HG03097 (cell line): ENCODE data around the gene KIF3A.

Experiments used
- ATAC-seq: cut with Tn5 transposase; IDR thresholded peaks from one replicate; pipeline ENCODE4 v1.9.1; 2021; ENCODE audit not compliant: unreplicated experiment, low FRiP score

KIF3A gene

DNA sequence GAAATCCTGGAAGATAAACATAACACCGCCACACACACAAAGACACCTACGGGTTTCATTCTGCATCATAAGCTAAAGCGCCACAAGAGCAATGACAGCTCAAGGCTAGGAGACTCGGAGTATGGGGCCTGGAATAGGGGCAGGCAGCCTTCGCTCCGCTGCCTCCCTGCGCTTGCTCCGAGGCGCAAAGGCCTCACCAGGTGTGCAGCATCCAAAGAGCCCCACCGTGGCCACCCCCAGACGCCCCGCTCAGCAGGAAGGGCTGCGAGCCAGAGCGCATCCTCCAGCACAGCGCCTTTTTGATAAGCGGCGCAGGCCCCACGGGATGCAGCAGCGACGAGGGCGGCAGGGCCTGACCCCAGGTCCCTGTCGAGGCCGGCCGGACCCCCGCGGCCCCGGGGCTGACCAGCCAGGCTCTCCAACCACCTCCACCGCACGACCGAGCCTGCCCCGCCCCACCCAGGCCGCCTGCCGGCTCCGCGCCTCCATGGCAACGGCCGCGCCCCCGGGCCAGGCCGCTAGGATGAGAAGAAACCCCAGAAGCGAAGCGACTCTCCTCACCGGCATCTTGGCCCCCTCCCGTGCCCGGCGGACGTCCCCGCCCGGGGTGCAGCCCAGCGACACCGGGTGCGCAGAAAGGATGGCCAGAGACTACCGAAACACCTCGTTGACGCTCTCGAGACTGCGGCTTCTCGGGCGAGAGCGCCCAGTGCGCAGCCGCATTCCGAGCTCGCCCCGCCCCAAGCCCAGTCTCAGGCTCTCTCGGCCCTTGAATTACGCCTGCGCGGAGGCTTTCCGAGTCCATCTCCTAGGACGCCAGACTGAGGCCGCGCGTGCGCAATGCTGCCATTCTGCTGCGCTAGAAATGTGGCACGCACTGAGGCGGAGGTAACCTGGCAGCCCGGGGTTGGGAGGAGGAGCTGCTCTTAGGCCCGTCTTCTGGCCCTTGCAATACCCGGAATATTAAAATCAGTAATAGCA is at the start of gene KIF3A:
Gene KIF3A (minus strand): TSS at position 694 of the 981 bp plus-strand sequence. CDS start 127 bp downstream, at position 567.
- ATAC-seq, result peak; percentile 87

DNA sequence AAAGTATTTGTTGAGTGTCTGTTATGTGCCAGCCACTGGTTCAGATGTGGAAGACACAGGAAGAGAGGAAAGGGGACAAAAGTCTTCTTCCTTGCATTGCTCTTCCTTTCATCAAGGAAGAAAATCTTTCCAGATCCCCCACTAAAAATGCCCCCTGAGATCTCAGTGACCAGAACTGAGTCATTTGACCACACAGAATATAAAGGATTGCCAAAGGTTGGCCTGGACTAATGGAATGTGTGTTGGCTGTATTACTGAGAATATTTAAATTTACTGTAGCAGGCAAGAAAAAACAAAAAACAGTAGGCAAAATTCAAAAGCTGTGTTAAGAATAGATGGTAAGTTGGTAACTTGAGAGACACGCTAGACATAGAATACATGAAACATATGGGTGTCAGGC is 49.7 kb upstream of the KIF3A start:
- ATAC-seq, result no peak

DNA sequence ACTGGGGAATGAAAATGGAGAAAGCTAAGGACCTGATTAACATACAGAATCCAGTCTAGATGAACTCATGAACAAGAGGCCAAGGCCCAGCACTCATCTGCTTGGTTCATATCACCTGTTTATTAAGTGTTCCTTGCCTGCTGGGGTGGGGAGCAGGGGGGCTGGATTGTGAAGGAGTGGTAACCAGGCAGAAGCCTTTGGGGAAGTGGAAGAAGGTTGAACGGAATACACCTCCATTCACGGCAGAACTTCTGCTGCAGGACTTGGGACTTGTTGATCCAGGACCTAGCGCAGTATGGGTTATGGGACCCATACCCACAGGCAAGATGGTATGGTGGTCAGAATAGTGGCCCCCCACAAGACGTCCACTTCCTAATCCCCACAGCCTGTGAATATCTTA is 48.5 kb upstream of the KIF3A start:
- ATAC-seq, result no peak

DNA sequence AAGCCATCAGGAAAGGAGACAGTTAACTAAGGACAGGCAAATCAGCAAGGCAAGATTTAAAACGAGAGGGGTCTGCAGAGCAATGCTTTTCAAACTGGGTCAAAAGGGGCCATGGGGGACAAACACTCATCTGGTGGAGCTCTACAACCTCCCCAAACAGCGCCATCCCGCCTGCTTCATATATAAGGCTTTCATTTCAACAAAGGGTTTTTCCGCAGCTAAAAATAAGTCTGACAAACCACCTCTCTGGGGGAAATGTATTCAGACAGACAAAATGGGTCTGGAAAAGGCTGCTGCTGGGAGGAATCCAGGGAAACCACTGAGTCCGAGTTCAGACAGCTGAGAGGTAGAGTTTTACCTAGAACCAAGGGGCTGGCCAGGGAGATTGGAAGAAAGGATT is 48.0 kb upstream of the KIF3A start:
- no peak for ATAC-seq

DNA sequence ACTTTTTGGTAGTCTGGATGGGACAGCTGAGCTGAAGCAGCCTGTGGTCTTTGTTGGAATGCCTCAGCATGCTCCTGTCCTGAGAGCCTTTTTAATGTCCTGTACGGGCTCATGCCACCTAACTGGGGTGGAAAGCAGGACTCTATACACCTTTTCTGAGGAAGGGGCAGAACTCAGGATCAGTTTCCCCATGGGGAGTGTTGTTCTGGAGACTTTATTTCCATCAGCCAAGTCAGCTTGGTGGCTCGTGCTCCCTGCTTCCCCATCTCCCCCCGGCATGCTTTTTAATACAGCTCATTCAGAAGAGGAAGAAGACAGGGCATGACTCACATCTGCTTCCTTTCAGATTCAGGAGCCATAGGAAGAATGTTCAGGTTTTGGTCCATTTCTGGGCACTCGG is 44.8 kb upstream of the KIF3A start:
- ATAC-seq, result no peak

DNA sequence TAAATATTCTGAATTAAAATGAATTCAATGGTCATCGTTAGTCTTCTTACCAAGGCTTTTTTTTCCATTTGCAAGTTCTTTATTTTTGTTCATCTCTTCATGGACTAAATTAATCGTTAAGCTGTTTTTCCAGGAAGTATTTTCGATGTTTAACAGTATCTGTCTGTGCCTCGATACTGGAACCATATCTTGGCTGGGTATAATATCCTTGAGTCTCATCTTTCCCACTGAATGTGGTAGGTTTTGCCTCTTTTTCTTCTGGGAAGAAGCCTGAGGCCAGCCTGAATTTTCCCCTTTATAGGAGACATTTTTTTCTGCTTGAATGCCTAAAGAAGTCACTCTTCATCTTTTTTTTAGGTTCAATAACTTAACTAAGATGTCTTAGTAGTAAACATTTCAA is 43.7 kb upstream of the KIF3A start:
- ATAC-seq, result no peak

DNA sequence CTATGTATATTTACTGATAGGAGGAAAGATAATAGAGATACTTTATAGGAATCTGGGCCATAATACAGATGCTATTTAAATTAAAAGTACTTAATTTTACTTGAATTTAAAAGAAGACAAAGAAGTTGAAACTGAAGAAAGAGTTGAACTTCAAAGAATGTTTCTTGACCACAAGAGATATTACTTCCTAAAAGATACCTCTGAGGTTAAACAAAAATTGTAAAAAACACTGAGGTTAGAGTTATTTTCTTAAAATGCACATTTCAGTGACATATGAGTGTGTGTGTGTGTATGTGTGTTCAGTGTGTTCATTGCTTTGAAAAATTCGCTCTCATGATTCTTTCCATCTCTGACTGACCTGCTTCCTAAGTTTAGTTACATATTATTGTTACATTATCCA is 43.2 kb upstream of the KIF3A start:
- no peak for ATAC-seq

DNA sequence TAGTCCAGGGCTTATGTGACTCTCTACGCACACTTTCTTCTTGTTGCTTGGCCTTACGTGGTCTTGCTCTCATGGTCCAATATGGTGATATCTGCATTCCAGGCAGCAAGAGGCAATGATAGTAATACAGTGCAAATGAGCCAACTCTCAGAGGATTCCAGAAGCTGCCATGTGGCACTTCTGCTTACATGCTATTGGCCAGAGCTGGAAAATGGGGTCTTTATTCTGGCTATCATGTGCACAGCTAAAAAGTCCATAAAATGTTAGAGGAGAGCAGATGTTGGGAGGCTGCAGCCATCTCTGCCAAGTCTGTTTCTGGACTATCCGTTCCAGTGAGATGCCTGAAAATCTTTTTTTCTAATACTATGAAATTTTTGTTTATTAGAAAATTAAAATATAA is 42.6 kb upstream of the KIF3A start:
- ATAC-seq, result no peak

DNA sequence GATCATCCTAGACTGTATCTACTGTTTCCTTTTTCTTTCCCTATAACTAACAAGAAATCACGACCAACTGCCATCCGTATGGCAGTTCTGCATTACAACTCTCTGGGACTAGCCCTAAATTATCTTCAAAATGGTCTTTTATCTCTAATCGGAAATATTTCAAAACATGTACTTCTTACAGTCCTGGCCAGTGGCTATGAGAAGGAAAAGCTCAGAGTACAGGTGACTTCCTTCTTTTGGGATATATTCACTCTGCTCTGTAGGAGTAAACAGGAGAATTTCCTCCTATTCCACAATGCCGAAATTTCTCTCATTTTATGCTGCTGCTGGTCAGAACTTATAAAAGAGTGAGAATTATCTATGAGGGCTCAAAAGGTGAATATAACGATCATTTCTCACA is 41.5 kb upstream of the KIF3A start:
- ATAC-seq, result no peak

DNA sequence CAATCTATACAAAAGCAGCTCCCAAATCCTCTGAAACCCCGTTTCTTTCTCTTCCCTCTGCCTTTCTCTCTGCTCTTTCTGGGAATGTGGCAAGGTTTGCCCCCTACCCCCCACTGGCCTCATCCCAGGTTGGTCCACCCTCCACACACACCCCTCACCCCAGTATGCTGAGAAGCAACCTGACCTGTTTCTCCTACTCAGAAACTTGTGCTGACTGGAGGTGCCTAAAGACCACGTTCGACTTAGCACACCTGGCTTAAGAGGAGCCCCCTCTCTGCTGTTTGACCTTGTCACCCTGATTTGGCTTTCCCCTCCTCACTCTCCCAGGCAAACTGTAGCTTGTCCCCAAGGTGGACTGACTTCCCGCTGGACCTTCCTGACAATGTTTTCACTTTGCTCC is 40.8 kb upstream of the KIF3A start:
- no peak for ATAC-seq

DNA sequence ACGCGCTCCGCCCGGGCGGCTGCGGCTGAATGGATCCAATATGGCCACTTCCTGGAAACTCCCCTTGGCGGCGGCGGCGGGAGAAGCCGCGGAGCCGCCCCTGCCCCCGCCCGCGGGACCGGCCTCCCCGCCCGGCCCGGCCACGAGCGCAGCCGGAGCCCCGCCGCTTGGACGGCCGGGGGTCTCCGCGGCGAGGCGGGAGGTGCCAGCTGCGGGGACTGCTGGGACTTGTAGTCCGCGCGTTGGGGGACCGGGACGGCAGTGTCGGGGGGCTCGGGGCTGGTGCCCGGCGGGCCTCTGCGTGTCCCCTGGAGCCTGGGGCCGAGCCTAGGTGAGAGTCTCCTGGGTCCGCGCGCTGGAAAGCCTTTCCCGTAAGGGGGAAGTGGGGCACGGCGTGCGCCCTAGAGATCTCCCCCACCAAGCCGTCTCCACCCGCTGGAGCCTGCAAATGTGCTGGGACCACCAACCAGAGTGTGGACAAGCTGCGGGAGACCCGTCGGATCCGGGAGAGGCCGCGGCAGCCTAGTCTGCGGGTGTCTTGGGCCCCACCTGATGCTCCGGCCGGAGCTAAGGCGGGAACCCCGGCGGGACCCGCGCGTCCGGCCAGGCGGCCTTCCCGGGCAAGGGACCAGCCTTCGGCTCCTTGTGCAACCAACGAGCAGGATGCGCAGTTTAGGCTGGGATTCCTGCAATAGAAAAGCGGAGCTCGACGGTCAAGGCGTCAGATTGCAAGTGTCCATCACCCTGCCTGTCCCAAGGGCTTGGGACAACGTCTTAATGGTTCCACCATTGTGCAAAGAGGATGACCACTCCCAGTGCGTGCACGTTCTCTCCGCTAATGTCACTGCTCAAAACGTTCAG is 40.1 kb upstream of the KIF3A start, which contains the start of gene SEPTIN8:
Gene SEPTIN8 (minus strand): TSS at position 31 of the 861 bp plus-strand sequence. CDS start 102 bp downstream, outside the sequence.
- peak; percentile 53 for ATAC-seq

DNA sequence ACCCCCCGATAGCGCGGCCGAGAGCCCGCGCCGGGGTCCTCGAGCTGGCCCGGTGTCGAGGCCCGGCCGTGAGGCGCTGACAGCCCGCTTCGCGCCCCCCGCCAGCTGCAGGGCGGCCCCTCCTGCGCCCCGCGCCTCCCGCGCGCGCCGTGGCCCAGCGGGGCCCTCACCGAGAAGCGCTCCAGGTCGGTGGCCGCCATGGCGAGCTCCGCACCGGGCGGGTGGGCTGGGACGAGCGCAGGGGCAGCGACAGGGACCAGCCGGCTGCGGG is 39.5 kb upstream of the KIF3A start:
- ATAC-seq, result no peak

DNA sequence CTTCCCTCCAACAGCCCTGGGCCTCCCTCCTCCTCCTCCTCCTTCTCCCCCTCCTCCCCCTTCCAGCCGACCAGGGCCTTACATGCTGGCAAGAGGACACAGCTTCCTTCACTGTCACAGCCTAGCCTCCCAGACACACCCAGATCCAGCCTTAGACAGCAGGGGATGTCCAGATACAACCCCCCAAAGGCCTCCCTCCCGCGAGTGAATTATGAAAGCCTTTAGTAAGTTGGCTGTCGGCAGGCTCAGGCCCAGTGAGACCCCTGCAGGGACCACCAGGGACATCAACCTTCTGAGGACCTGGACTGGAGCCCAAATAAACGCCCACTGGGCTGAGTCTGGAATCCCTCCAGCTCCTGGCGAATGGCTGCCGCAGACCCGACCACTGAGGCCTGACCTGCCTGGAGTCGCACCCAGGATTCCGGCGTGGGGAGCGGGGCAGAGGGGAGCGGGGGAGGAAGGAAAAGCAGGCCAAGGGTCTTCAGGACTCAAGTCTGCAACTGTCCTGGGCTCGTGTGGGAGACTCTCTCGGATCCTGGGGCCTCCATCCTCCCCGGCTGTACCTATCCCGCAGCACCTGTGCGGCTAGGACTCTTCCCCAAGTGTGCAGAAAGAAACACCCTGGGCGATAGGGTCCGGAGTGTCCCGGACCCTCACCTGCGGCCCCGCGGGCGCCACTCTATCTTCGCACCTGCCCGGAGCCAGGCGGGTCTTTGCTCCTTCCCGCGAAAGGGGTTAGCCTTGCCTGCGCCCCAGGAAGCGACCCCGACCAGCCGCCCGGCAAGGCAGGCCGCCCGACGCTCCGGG is 39.0 kb upstream of the KIF3A start:
- peak; percentile 13 for ATAC-seq

DNA sequence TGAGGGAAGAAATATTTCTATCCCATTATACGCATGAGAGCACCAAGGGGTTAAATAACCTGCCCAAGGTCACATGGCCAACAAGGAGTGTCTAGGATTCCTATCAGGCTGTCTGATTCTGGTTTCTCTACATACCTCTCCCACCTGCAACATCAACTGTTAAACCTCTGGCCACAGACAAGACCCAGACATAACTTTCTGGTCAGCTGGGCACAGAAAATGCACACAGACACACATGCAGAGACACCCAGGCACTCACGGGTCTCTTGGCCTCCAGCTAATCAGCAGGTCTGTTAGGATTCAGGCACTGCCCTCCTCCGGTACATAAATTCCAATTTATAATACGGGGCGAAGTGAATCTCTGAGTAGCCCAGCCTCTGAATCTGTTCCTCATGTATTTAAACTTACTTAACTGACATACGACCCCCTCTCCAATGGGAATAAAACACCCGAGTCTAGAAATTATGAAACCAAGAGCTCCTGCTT is 38.2 kb upstream of the KIF3A start:
- ATAC-seq, result no peak

DNA sequence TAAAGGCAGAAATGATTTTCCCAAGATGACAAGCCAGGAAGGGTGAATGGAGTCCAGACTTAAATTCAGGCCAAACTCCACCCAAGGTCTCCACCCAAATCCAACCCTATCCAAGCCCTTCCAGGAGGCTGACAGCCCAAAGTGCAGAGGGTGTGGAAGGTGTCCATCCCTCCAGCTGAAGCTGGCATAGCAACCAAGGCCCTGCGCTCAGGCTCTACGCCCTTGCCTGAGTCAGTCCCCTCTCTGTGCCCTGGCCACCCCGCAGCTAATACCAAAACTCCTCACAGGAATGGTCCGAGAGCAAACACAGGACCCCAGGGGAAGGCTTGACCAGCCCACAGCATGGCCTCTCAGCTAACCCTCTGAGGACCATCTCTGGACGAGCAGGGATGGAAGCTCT is 37.5 kb upstream of the KIF3A start:
- ATAC-seq, result no peak

DNA sequence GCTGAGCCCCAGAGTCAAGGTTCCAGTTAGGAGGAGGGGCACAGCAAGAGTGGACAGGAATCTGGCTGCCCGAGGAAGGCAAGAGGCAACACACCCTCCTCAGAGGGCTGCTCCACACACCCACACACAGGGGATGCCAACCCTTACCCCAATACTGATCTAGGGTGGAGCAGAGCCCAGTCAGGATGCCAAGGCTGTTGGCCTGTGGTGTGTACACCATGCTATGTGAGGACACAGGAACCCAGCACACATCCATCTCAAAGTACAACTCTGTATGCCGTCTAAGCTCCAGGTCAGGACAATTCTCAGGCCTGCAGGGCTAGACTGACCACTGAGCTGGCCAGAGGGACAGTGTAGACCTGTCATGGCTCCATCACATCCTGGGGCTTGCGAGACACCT is 37.1 kb upstream of the KIF3A start:
- ATAC-seq, result no peak

DNA sequence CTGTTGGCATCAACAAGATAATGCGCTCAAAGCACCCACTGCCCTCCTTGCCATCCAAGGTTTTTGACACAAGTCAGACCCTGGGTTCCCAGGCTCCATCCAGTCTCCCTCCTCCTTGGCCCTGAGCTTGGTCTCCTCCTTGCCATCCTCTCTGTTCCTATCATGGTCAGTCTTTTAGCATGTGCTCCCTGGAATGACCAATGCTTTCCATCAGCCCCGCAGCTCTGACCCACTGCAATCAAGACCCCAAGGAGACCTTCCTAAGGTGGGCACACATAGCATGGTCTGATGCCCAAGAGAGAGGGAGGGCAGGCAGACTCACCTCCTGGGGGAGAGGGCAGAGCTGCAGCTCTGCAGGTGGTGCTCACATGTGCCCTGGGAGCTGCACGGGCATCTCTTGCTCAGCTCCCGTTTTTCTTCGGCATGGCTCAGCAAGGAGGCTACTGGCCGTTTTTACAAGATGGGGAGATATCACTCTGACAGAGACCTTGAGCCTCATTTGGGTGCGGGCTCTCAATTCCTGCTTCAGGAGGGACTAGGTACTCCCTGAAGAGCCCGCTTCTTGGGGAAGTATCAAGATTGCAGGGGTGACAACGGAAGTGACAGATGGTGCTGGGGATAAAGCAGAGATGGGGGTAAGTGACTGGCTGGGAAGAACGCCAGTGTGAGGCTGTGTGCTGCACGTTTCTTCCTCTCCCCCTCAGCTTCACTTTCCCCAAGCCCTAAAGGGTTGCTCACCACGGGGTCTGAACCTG is 36.4 kb upstream of the KIF3A start:
- ATAC-seq, result no peak

DNA sequence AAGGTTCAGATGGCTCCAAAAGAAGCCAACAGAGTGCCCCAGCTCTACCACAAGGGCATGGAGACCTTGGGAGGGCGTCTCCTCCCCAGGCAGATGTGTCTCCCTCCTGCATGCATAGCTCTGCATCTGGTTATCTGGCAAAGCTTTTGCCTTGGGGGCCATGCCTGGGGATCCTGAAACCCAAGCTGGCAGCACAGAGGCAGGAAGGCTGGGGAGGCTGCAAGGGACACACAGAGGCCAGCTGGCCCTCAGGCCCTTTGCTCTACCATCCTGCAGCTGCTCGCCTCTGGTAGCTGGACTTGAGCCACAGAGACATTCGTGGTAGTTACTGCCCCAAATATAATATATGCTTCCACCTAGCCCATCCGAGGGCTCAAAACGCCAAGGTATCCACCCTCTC is 35.8 kb upstream of the KIF3A start:
- no peak for ATAC-seq

DNA sequence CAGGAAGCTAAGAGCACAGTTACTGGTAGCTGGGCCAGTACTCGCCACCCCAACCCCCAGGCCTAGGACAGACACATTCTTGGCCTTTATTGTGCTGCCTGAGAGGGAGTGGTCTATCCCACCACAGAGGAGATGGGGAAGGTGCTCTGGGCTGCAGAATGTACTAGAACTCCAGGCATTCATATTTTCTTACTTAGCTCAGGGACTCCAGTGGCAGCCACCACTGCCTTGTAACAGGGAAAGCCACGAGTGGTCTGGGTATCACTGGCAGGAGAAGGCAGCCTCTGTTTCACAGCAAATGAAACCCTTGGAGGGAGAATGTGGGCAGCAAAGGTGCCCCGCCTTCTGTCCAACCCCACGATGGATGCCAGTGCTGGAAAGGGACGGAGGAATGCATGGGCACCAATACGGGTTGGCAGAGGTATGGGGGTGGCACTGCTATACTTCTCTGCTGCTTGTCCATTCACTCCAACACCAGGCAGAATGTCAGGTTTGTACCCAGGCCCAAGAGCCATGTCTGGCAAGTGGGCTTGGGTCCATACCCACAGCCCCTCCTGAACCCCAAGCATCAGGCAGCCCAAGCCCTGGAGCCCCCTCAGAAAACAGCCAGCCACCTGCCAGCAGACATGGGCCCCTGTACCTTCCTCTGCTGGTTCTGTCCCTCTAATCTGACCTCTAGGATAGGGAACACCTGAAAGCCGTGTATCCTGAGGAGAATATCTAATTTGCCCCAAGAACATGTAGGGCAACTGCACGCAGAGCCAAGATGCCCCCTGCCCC is 35.1 kb upstream of the KIF3A start:
- no peak for ATAC-seq
